ENCODE data around the gene MOV10.

DNA sequence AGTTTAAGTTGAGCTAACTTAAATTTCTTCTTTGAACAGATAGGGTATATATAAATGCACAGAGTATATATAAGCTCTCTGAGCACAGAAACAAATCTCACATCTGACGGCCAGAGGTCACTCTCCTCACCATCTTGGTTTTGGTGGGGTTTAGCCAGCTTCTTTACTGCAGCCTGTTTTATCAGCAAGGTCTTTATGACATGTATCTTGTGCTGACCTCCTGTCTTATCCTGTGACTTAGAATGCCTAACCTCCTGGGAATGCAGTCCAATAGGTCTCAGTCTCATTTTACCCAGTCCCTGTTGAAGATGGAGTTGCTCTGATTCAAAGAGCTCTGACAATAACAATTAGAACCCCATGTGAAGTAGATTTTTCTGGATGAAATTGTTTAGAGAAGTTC, 1.6 kb upstream of the MOV10 start:
- TF ChIP-seq, protein P1, sequence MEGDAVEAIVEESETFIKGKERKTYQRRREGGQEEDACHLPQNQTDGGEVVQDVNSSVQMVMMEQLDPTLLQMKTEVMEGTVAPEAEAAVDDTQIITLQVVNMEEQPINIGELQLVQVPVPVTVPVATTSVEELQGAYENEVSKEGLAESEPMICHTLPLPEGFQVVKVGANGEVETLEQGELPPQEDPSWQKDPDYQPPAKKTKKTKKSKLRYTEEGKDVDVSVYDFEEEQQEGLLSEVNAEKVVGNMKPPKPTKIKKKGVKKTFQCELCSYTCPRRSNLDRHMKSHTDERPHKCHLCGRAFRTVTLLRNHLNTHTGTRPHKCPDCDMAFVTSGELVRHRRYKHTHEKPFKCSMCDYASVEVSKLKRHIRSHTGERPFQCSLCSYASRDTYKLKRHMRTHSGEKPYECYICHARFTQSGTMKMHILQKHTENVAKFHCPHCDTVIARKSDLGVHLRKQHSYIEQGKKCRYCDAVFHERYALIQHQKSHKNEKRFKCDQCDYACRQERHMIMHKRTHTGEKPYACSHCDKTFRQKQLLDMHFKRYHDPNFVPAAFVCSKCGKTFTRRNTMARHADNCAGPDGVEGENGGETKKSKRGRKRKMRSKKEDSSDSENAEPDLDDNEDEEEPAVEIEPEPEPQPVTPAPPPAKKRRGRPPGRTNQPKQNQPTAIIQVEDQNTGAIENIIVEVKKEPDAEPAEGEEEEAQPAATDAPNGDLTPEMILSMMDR (IDR thresholded peaks at IDR 0.05): no peak
- no peak for TF ChIP-seq POLR2A (IDR thresholded peaks at IDR 0.05)
- no peak for TF ChIP-seq POLR2AphosphoS5 (IDR thresholded peaks at IDR 0.05)
